ENCODE measurements around the gene FDXR. TPM values are rescaled to one million over a fixed set of nuclear protein-coding genes. Genes with fewer than 3 reads are reported as not detected.

FDXR gene
- total and polyA plus RNA-seq, 2 donors (not counting 3 experiments of a cell fraction or from before 2014, with no cell fraction given): 19.7 to 33.4 TPM

GRCh38 chr17:74821655-74822334 is 51.0 kb downstream of the FDXR start:
- Histone ChIP-seq H3K4me3 (replicated peaks in 1 of 3; ENCODE audit: insufficient read depth in 1 of 3, low read depth in 1 of 3, low read length in 3 of 3) (no peak overlapping the region), H3K27me3 (ENCODE audit: control insufficient read depth in 2 of 2, insufficient read depth in 2 of 2, low read length in 2 of 2) (no peaks in the 10 kb centered on the region), H3K36me3 (ENCODE audit: control insufficient read depth in 2 of 2, extremely low read depth in 1 of 2, insufficient read depth in 2 of 2, low read length in 2 of 2) (peaks cover 0 to 11% of the 10 kb centered on the region in 2 experiments), H3K4me2 (ENCODE audit: insufficient read depth, low read length) (no peak overlapping the region), H3K27ac (ENCODE audit: insufficient read depth, low read depth, low read length) (no peak overlapping the region), H3K4me1 (ENCODE audit: control insufficient read depth, extremely low read depth, insufficient read depth, low read length) (peaks cover 13% of the 10 kb centered on the region), H4K20me1 (replicated peaks; ENCODE audit: control insufficient read depth, extremely low read depth, insufficient read depth, low read length) (no peaks in the 10 kb centered on the region), H3K9ac (replicated peaks; ENCODE audit: extremely low read depth, insufficient read depth, low read length) (no peak overlapping the region), H3K79me2 (ENCODE audit: control insufficient read depth, insufficient read depth, low read length) (no peaks in the 10 kb centered on the region), H3K9me1 (replicated peaks; ENCODE audit: control insufficient read depth, extremely low read depth, insufficient read depth, low read length) (no peaks in the 10 kb centered on the region), H2AFZ (ENCODE audit: low read depth, low read length) (no peak overlapping the region), H3K9me3 (replicated peaks; ENCODE audit: control insufficient read depth, insufficient read depth, low read length) (no peaks in the 10 kb centered on the region)
- DNase-seq (ENCODE audit: low read depth, low spot score) (no peak), FAIRE-seq (no peak)
- no peak for TF ChIP-seq GATA2 (IDR thresholded peaks at IDR 0.05; ENCODE audit: insufficient read depth, insufficient read length, low read depth, low read length)
- no peak for TF ChIP-seq MYC (IDR thresholded peaks at IDR 0.05; ENCODE audit: low read depth, low read length)
- TF ChIP-seq POLR2AphosphoS5 (IDR thresholded peaks at IDR 0.05; ENCODE audit: insufficient read depth, low read depth, low read length): no peak
- TF ChIP-seq FOS (IDR thresholded peaks at IDR 0.05; ENCODE audit: borderline replicate concordance, insufficient read depth, low read length): no peak
- TF ChIP-seq CTCF (IDR thresholded peaks at IDR 0.05; ENCODE audit: extremely low read depth in 1 of 2, insufficient read depth in 1 of 2, low read depth in 1 of 2, low read length in 2 of 2): no peak
- TF ChIP-seq JUN (IDR thresholded peaks at IDR 0.05; ENCODE audit: borderline replicate concordance, insufficient read depth, insufficient read length, low read depth): no peak
- TF ChIP-seq, protein P1, sequence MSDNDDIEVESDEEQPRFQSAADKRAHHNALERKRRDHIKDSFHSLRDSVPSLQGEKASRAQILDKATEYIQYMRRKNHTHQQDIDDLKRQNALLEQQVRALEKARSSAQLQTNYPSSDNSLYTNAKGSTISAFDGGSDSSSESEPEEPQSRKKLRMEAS (IDR thresholded peaks at IDR 0.05; ENCODE audit: insufficient read depth, insufficient read length): no peak
- TF ChIP-seq EZH2 (IDR thresholded peaks at IDR 0.05; ENCODE audit: borderline replicate concordance, low read depth, low read length, severe bottlenecking): no peak
- no peak for TF ChIP-seq POLR2A (IDR thresholded peaks at IDR 0.05; ENCODE audit: low read depth, low read length)
- POLR2A ChIA-PET: no interaction called here
- BruUV-seq (replicated peaks): no TSS peak
- intact Hi-C loops (cut with micrococcal nuclease) (no loop called here), dilution Hi-C loops (cut with MboI; ENCODE audit: extremely low pct_ligation_motif_present, low sequenced_read_pairs) (no loop called here)
- CTCF ChIA-PET: interaction anchor here (1.1 to 1.4 kb wide), 3 partner anchors 8 to 51 kb away, joined by 3 to 4 read pairs (median 4); no protein-coding TSS in a partner anchor

Data from endothelial cell of umbilical vein (primary cell).